Muscle layer of colon (tissue), 2 donors: ENCODE measurements around the gene GIMAP8.

Experiments
- H3K27ac ChIP-seq: one replicate; pipeline ENCODE4 v1.7.0; 2013; ENCODE audit warnings: low read depth, mild to moderate bottlenecking, low read length, moderate library complexity
- H3K27me3 ChIP-seq, 2 donors: one replicate each; pipeline ENCODE4 v1.7.0; 2013; ENCODE audit warnings: low read length in 2 of 2, mild to moderate bottlenecking in 2 of 2; ENCODE audit not compliant: insufficient read depth in 2 of 2, control insufficient read depth in 1 of 2
- H3K36me3 ChIP-seq: one replicate; pipeline ENCODE4 v1.7.0; 2013; ENCODE audit warnings: mild to moderate bottlenecking, low read length; ENCODE audit not compliant: insufficient read depth
- H3K4me1 ChIP-seq: one replicate; pipeline ENCODE4 v1.7.0; 2013; ENCODE audit warnings: mild to moderate bottlenecking, low read length; ENCODE audit not compliant: insufficient read depth
- H3K4me3 ChIP-seq, 2 donors: one replicate each; pipeline ENCODE4 v1.7.0; 2013; ENCODE audit warnings: low read length in 2 of 2, low read depth in 1 of 2, mild to moderate bottlenecking in 1 of 2, moderate library complexity in 1 of 2
- H3K9ac ChIP-seq: one replicate; pipeline ENCODE4 v1.7.0; 2013; ENCODE audit warnings: low read length
- H3K9me3 ChIP-seq: one replicate; pipeline ENCODE4 v1.7.0; 2013; ENCODE audit warnings: mild to moderate bottlenecking, low read length
- donor health status: abdominal sarcoma.
- donor health status: Adenocarcinoma of cecum.

Gene GIMAP8

GRCh38 chr7:150450491-150451001, at the start of gene GIMAP8:
TSS of gene GIMAP8 (plus strand) at chr7:150450630. CDS start at chr7:150466699, 16,069 bp downstream.
- Histone ChIP-seq H3K4me1 (peaks cover 10% of the 10 kb centered on the region), H3K4me3 (no peak within 1 kb of the TSS), H3K27me3 (peaks cover 0 to 16% of the 10 kb centered on the region in 2 donors), H3K9ac (no peak within 1 kb of the TSS), H3K36me3 (no peaks in the 10 kb centered on the region), H3K27ac (peak within 1 kb of the TSS; percentile 68), H3K9me3 (no peaks in the 10 kb centered on the region)

DNA sequence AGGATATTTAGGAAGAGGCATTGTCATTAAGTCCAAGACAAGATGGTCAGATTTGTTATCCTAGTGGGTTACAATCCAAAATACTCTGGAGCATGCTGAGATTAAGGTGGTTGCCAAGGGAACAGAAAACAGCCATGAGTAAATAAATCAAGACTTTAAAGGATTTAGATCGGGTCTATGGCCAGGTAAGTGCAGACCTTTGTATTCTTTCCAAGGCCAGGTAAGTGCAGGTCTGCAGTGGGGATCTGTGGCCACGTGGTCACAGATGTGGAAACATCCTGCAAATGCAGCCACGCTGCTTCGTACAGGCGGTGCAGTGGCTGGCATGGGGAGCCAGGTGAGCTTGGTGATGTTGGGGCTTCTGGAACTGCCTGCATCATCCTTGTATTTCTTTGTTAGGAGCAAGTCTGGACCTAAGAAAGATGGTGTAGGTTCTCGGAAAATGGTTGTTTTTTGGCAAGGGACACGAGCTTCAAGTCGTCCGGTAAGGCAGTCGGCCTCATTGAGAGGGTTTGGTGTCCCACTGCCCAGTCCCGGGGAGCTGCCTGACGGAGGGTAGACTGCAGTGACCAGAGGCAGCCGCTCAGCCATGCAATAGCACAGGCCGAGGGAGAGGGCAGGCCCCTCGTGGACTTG, 49.5 kb upstream of the GIMAP8 start:
- H3K4me3 ChIP-seq, result no peak overlapping the region
- no peaks in the 10 kb centered on the region for H3K27me3 ChIP-seq
- peaks cover 16% of the 10 kb centered on the region for H3K4me1 ChIP-seq
- peaks cover 21% of the 10 kb centered on the region for H3K36me3 ChIP-seq
- no peak overlapping the region for H3K9ac ChIP-seq
- no peak overlapping the region for H3K27ac ChIP-seq
- no peaks in the 10 kb centered on the region for H3K9me3 ChIP-seq

GRCh38 chr7:150401424-150401790, 49.0 kb upstream of the GIMAP8 start:
- Histone ChIP-seq H3K27ac (no peak overlapping the region), H3K9ac (no peak overlapping the region)

DNA sequence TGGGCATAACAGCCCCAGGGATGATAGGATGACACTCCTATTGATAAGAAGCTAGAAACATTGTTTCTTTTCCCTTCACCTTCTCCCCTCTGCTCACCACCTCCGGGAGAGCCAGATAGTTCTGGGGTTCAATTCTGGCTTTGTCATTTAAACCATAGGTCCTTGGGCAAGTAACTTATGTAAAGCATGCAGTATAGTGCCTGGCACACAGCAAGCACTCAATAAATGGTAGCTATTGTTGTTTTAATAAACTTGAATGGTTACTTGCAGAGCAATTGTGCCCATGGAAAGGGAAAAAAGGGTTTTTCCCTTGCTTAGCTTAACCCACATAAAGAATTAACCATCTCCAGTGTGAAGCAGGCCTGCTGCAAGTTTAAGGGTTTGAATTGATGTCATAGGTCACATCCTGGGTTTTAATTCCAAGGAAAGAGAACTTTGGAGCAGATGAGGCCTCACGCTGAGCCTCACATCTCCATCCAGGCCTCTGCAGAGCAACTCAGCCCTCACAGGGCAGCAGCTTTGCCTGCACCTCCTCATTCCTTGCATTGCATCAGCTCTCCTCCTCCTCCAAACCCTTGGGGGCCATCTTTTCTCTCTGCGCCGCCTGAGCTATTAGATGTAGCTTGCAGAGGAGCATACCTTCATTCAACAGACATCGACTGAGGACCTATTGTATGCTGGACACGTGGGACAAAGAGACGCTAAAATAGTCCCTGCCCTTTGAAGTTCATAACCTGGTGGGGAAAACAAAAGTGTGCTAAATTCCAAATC, 48.4 kb upstream of the GIMAP8 start:
- Histone ChIP-seq H3K9ac (no peak overlapping the region), H3K27ac (no peak overlapping the region)

More at GRCh38 chr7:150401424-150401790, 49.0 kb upstream of the GIMAP8 start:
- Histone ChIP-seq H3K4me3 (no peak overlapping the region), H3K4me1 (peaks cover 20% of the 10 kb centered on the region), H3K27me3 (no peaks in the 10 kb centered on the region), H3K36me3 (peaks cover 16% of the 10 kb centered on the region), H3K9me3 (no peaks in the 10 kb centered on the region)

DNA sequence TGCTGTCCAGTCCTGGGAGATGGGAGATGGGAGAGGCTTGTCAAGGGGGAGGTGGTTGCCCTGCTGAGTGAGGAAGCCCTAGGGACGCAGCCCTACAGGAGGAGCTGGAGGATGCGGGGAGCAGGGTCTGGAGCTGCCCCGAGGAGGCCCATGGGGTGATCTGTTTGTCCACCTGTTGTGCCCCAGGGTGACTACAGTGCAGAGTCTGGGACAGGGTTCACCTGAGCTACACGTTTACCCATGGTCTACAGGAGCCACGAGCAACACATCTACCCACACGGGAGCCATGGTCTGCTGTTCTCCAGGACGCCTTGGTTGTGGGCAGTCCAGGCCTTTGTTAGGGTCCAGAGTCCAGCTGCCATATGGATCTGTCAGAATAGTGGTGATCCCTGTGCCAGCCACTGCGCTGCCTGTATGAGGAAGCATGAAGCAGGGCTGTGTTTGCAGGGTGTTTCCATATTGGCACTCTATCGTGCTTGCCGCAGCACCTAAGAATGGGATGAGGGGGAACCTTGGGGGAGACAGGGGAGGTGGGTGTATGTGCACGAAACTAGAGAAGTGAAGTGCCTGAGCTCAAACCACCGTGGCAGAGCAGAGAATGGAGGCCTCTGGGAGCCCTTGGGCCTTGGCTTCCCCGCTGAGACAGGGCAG, 47.6 kb upstream of the GIMAP8 start:
- Histone ChIP-seq H3K36me3 (peaks cover 14% of the 10 kb centered on the region), H3K4me1 (peaks cover 28% of the 10 kb centered on the region), H3K4me3 (no peak overlapping the region), H3K9me3 (no peaks in the 10 kb centered on the region), H3K27ac (no peak overlapping the region), H3K9ac (no peak overlapping the region), H3K27me3 (no peaks in the 10 kb centered on the region)

More for the DNA sequence above, 48.4 kb upstream of the GIMAP8 start:
- Histone ChIP-seq H3K27me3 (no peaks in the 10 kb centered on the region), H3K9me3 (no peaks in the 10 kb centered on the region), H3K4me1 (peaks cover 27% of the 10 kb centered on the region), H3K4me3 (no peak overlapping the region), H3K36me3 (peaks cover 14% of the 10 kb centered on the region)

DNA sequence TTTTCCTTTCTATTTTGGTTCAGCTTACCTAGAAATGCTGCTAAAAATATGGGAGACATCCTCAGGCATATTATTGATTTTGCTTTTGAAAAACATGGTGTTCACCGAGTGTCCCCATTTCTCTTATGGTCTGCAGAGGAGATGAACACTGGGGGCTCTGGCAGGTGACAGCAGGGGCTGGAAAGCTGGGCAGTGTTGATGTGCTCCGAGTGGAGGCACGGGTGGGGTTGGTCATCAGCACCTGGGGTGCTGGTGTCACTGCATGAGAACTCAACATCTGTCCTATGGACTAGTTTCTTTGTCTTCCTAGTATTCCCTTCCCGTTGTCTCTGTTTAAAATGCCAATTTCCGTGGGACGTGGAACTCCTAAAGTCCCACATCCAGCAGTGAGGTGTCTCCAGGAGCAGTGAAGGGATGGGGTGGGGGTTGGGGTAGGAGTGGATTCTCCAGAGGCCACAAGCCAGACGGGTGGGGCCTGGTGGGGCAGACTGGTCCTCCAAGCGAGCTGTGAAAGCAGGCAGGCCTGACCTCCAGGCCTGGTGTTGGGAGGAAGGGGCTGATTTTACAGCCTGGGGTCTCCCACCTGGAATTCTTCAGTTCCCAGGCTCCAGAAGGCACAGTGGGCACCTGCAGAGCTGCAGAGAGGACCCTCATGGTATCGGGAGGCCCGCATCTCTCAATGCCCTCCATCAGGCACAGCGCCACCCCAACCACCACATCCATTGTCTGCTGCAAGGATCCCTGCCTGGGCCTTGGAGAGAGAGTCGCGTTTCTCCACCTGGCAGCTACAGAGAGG, 46.9 kb upstream of the GIMAP8 start:
- H3K4me1 ChIP-seq, result peaks cover 28% of the 10 kb centered on the region
- H3K9ac ChIP-seq, result peak overlapping the region; percentile 89
- peak overlapping the region; percentile 97 for H3K27ac ChIP-seq
- peaks cover 6% of the 10 kb centered on the region for H3K36me3 ChIP-seq
- H3K4me3 ChIP-seq, result peak overlapping the region in 1 of 2 donors; percentile 70
- H3K27me3 ChIP-seq, result no peaks in the 10 kb centered on the region
- no peaks in the 10 kb centered on the region for H3K9me3 ChIP-seq

GRCh38 chr7:150404172-150404804, 46.1 kb upstream of the GIMAP8 start:
- Histone ChIP-seq H3K27me3 (no peaks in the 10 kb centered on the region), H3K36me3 (no peaks in the 10 kb centered on the region), H3K9ac (peak overlapping the region; percentile 89), H3K4me3 (peak overlapping the region; percentile 70 to 82), H3K9me3 (no peaks in the 10 kb centered on the region), H3K27ac (peak overlapping the region; percentile 97), H3K4me1 (peaks cover 28% of the 10 kb centered on the region)

DNA sequence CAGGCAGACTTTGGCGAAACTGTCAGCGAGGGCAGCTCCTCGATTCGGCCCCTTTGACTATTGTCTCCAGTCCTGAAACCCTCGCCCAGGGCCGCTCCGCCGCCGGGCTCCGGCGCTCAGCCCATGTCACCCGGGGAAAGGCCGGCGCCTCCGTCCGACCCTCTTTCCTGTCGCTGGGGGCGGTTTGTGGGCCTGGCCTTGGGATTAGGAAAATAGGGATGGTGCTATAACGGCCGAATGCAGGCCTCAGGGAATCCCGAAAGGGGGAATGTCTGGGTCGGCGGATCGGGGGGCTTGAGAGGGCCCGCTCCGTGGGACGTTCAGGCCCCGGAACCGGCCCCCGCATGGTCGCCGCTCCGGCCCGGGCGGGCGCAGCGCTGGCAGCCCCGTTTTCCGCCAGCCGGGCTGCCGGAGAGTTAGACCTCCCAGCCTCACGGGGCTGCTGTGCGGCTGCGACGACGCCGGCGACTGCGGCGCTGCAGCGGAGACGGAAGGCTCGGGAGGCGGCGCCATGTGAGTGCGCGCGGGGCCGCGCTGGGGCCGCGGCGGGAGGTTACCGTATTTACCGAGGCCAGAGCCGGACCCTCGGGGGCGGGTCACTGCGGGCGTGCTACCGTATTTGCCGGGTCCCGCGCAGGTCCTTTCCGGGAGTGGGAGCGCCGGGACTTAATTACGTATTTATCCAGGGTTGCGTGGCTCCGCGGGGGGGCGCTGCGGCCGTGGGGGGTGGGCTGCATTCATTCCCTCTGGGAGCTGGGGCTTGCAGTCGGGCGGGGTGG, 45.4 kb upstream of the GIMAP8 start:
- H3K9me3 ChIP-seq, result no peaks in the 10 kb centered on the region
- peak overlapping the region; percentile 97 for H3K27ac ChIP-seq
- H3K27me3 ChIP-seq, result no peaks in the 10 kb centered on the region
- H3K9ac ChIP-seq, result peak overlapping the region; percentile 89
- peaks cover 28% of the 10 kb centered on the region for H3K4me1 ChIP-seq
- H3K4me3 ChIP-seq, result peak overlapping the region; percentile 70 to 82
- H3K36me3 ChIP-seq, result no peaks in the 10 kb centered on the region

GRCh38 chr7:150405584-150406311, 44.7 kb upstream of the GIMAP8 start:
- peak overlapping the region; percentile 36 for H3K9ac ChIP-seq
- no peaks in the 10 kb centered on the region for H3K9me3 ChIP-seq
- H3K4me1 ChIP-seq, result peaks cover 28% of the 10 kb centered on the region
- peak overlapping the region; percentile 70 to 82 for H3K4me3 ChIP-seq
- H3K36me3 ChIP-seq, result no peaks in the 10 kb centered on the region
- no peaks in the 10 kb centered on the region for H3K27me3 ChIP-seq
- H3K27ac ChIP-seq, result peak overlapping the region; percentile 97

DNA sequence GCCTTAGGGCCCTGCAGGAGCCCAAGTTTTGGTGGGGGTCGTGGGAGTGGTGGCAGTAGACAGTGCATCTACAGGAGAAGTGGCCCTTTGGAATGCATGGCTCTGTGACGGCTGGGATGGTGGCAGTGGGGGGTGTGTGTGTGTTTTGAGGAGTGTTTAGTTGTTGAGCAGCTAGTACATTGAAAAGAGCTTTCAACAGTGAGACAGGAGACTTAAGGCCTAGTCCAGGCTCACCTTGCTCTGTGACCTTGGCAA, 44.2 kb upstream of the GIMAP8 start:
- Histone ChIP-seq H3K27me3 (no peaks in the 10 kb centered on the region), H3K4me1 (peaks cover 28% of the 10 kb centered on the region), H3K9me3 (no peaks in the 10 kb centered on the region), H3K36me3 (no peaks in the 10 kb centered on the region), H3K27ac (peak overlapping the region; percentile 97), H3K4me3 (peak overlapping the region; percentile 70 to 82), H3K9ac (peak overlapping the region; percentile 36)
